Measurements from ENCODE around the gene PKIB.

PKIB gene

GRCh38 chr6:122660296-122660695, 50.1 kb downstream of the PKIB start:
- Histone ChIP-seq H3K27me3 (ENCODE audit: low read depth) (no peaks in the 10 kb centered on the region), H3K4me3 (no peak overlapping the region), H3K9me3 (no peaks in the 10 kb centered on the region), H3K36me3 (replicated peaks) (no peaks in the 10 kb centered on the region), H3K4me1 (no peaks in the 10 kb centered on the region)
- no peak for DNase-seq (ENCODE audit: low spot score in 2 of 2)
- in situ Hi-C loops (cut with MboI; ENCODE audit: low sequenced_read_pairs) = no loop called here

- Histone ChIP-seq H3K9me3 (no peaks in the 10 kb centered on the region), H3K27me3 (ENCODE audit: low read depth) (no peaks in the 10 kb centered on the region), H3K4me3 (no peak overlapping the region), H3K36me3 (replicated peaks) (no peaks in the 10 kb centered on the region), H3K4me1 (no peaks in the 10 kb centered on the region)
- DNase-seq (ENCODE audit: low spot score in 2 of 2) = no peak
- in situ Hi-C loops (cut with MboI; ENCODE audit: low sequenced_read_pairs) = no loop called here
Measured at GRCh38 chr6:122663981-122664380, 53.8 kb downstream of the PKIB start.

- Histone ChIP-seq H3K9me3 (no peaks in the 10 kb centered on the region), H3K4me3 (no peak overlapping the region), H3K36me3 (replicated peaks) (no peaks in the 10 kb centered on the region), H3K4me1 (no peaks in the 10 kb centered on the region), H3K27me3 (ENCODE audit: low read depth) (no peaks in the 10 kb centered on the region)
- in situ Hi-C loops (cut with MboI; ENCODE audit: low sequenced_read_pairs) = no loop called here
- no peak for DNase-seq (ENCODE audit: low spot score in 2 of 2)
Measured at GRCh38 chr6:122665929-122666328, 55.7 kb downstream of the PKIB start.

- no peaks in the 10 kb centered on the region for H3K27me3 ChIP-seq (ENCODE audit: low read depth)
- no peaks in the 10 kb centered on the region for H3K4me1 ChIP-seq
- H3K9me3 ChIP-seq = no peaks in the 10 kb centered on the region
- no peaks in the 10 kb centered on the region for H3K36me3 ChIP-seq (replicated peaks)
- no peak for DNase-seq (ENCODE audit: low spot score in 2 of 2)
- H3K4me3 ChIP-seq = no peak overlapping the region
- in situ Hi-C loops (cut with MboI; ENCODE audit: low sequenced_read_pairs) = no loop called here
Measured at GRCh38 chr6:122666418-122666817, 56.2 kb downstream of the PKIB start.

GRCh38 chr6:122669418-122669817, 59.2 kb downstream of the PKIB start:
- H3K4me1 ChIP-seq = no peaks in the 10 kb centered on the region
- no peaks in the 10 kb centered on the region for H3K9me3 ChIP-seq
- no peaks in the 10 kb centered on the region for H3K36me3 ChIP-seq (replicated peaks)
- H3K4me3 ChIP-seq = no peak overlapping the region
- H3K27me3 ChIP-seq (ENCODE audit: low read depth) = no peaks in the 10 kb centered on the region
- no peak for DNase-seq (ENCODE audit: low spot score in 2 of 2)
- in situ Hi-C loops (cut with MboI; ENCODE audit: low sequenced_read_pairs) = no loop called here

GRCh38 chr6:122669868-122670267, 59.7 kb downstream of the PKIB start:
- no peak overlapping the region for H3K4me3 ChIP-seq
- in situ Hi-C loops (cut with MboI; ENCODE audit: low sequenced_read_pairs) = no loop called here

GRCh38 chr6:122671251-122671650, 61.0 kb downstream of the PKIB start:
- no peaks in the 10 kb centered on the region for H3K9me3 ChIP-seq
- H3K4me3 ChIP-seq = no peak overlapping the region
- H3K4me1 ChIP-seq = no peaks in the 10 kb centered on the region
- DNase-seq (ENCODE audit: low spot score in 2 of 2) = no peak
- no peaks in the 10 kb centered on the region for H3K27me3 ChIP-seq (ENCODE audit: low read depth)
- in situ Hi-C loops (cut with MboI; ENCODE audit: low sequenced_read_pairs) = no loop called here
- no peaks in the 10 kb centered on the region for H3K36me3 ChIP-seq (replicated peaks)

More at GRCh38 chr6:122669868-122670267, 59.7 kb downstream of the PKIB start:
- Histone ChIP-seq H3K36me3 (replicated peaks) (no peaks in the 10 kb centered on the region), H3K4me1 (no peaks in the 10 kb centered on the region), H3K9me3 (no peaks in the 10 kb centered on the region), H3K27me3 (ENCODE audit: low read depth) (no peaks in the 10 kb centered on the region)
- DNase-seq (ENCODE audit: low spot score in 2 of 2) = no peak

GRCh38 chr6:122673343-122673961, 63.2 kb downstream of the PKIB start:
- in situ Hi-C loops (cut with MboI; ENCODE audit: low sequenced_read_pairs) = no loop called here

GRCh38 chr6:122676146-122676545, 65.9 kb downstream of the PKIB start:
- Histone ChIP-seq H3K27me3 (ENCODE audit: low read depth) (no peaks in the 10 kb centered on the region), H3K9me3 (no peaks in the 10 kb centered on the region), H3K4me3 (no peak overlapping the region), H3K4me1 (no peaks in the 10 kb centered on the region), H3K36me3 (replicated peaks) (no peaks in the 10 kb centered on the region)
- in situ Hi-C loops (cut with MboI; ENCODE audit: low sequenced_read_pairs) = no loop called here
- no peak for DNase-seq (ENCODE audit: low spot score in 2 of 2)

More at GRCh38 chr6:122673343-122673961, 63.2 kb downstream of the PKIB start:
- H3K4me1 ChIP-seq = no peaks in the 10 kb centered on the region
- no peak overlapping the region for H3K4me3 ChIP-seq
- H3K9me3 ChIP-seq = no peaks in the 10 kb centered on the region
- no peaks in the 10 kb centered on the region for H3K36me3 ChIP-seq (replicated peaks)
- DNase-seq (ENCODE audit: low spot score in 2 of 2) = no peak
- H3K27me3 ChIP-seq (ENCODE audit: low read depth) = no peaks in the 10 kb centered on the region

GRCh38 chr6:122676688-122677087, 66.5 kb downstream of the PKIB start:
- no peak for DNase-seq (ENCODE audit: low spot score in 2 of 2)
- Histone ChIP-seq H3K4me3 (no peak overlapping the region), H3K9me3 (no peaks in the 10 kb centered on the region), H3K36me3 (replicated peaks) (no peaks in the 10 kb centered on the region), H3K27me3 (ENCODE audit: low read depth) (no peaks in the 10 kb centered on the region), H3K4me1 (no peaks in the 10 kb centered on the region)
- in situ Hi-C loops (cut with MboI; ENCODE audit: low sequenced_read_pairs) = no loop called here

- DNase-seq (ENCODE audit: low spot score in 2 of 2) = no peak
- no peaks in the 10 kb centered on the region for H3K36me3 ChIP-seq (replicated peaks)
- H3K27me3 ChIP-seq (ENCODE audit: low read depth) = no peaks in the 10 kb centered on the region
- no peaks in the 10 kb centered on the region for H3K4me1 ChIP-seq
- in situ Hi-C loops (cut with MboI; ENCODE audit: low sequenced_read_pairs) = no loop called here
- no peaks in the 10 kb centered on the region for H3K9me3 ChIP-seq
- H3K4me3 ChIP-seq = no peak overlapping the region
Measured at GRCh38 chr6:122677406-122677805, 67.2 kb downstream of the PKIB start.

- H3K27me3 ChIP-seq (ENCODE audit: low read depth) = no peaks in the 10 kb centered on the region
- in situ Hi-C loops (cut with MboI; ENCODE audit: low sequenced_read_pairs) = no loop called here
Measured at GRCh38 chr6:122678841-122679240, 68.6 kb downstream of the PKIB start.

GRCh38 chr6:122681705-122682104, 71.5 kb downstream of the PKIB start:
- Histone ChIP-seq H3K9me3 (no peaks in the 10 kb centered on the region), H3K36me3 (replicated peaks) (no peaks in the 10 kb centered on the region), H3K4me1 (no peaks in the 10 kb centered on the region), H3K4me3 (no peak overlapping the region), H3K27me3 (ENCODE audit: low read depth) (no peaks in the 10 kb centered on the region)
- in situ Hi-C loops (cut with MboI; ENCODE audit: low sequenced_read_pairs) = no loop called here
- DNase-seq (ENCODE audit: low spot score in 2 of 2) = no peak

More at GRCh38 chr6:122678841-122679240, 68.6 kb downstream of the PKIB start:
- H3K4me1 ChIP-seq = no peaks in the 10 kb centered on the region
- no peak for DNase-seq (ENCODE audit: low spot score in 2 of 2)
- no peak overlapping the region for H3K4me3 ChIP-seq
- no peaks in the 10 kb centered on the region for H3K36me3 ChIP-seq (replicated peaks)
- no peaks in the 10 kb centered on the region for H3K9me3 ChIP-seq

- Histone ChIP-seq H3K4me1 (no peaks in the 10 kb centered on the region), H3K27me3 (ENCODE audit: low read depth) (no peaks in the 10 kb centered on the region), H3K9me3 (no peaks in the 10 kb centered on the region), H3K4me3 (no peak overlapping the region), H3K36me3 (replicated peaks) (no peaks in the 10 kb centered on the region)
- in situ Hi-C loops (cut with MboI; ENCODE audit: low sequenced_read_pairs) = no loop called here
- DNase-seq (ENCODE audit: low spot score in 2 of 2) = no peak
Measured at GRCh38 chr6:122683989-122684651, 73.9 kb downstream of the PKIB start.

Data from HAP-1 (cell line).